Measurements from ENCODE around the gene DDX54.

The DDX54 gene

GRCh38 chr12:113152196-113152834 lies 33.0 kb downstream of the DDX54 start:
- no peak for DNase-seq (ENCODE audit: extremely low read depth, low read depth)

DNA sequence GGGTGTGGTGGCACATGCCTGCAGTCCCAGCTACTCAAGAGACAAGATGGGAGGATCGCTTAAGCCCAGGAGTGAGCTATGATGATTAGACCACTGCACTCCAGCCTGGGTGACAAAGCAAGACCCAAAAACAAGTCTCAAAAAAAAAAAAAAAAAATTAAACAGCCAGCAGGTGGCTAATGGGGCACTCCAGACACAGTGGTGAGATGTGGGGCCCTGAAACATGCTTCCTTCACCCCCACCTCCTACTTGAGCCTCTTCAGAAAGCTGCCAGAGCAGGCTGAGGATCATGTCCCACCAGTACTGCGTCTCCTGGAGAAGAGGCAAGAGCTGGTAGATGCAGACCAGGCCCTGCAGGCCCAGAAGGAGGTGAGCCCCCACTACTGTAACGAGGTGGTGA lies 33.6 kb downstream of the DDX54 start:
- DNase-seq (ENCODE audit: extremely low read depth, low read depth) = no peak

More at GRCh38 chr12:113152196-113152834, 33.0 kb downstream of the DDX54 start:
- no peak for TF ChIP-seq CTCF (IDR thresholded peaks at IDR 0.05; ENCODE audit: low read depth, low read length)

DNA sequence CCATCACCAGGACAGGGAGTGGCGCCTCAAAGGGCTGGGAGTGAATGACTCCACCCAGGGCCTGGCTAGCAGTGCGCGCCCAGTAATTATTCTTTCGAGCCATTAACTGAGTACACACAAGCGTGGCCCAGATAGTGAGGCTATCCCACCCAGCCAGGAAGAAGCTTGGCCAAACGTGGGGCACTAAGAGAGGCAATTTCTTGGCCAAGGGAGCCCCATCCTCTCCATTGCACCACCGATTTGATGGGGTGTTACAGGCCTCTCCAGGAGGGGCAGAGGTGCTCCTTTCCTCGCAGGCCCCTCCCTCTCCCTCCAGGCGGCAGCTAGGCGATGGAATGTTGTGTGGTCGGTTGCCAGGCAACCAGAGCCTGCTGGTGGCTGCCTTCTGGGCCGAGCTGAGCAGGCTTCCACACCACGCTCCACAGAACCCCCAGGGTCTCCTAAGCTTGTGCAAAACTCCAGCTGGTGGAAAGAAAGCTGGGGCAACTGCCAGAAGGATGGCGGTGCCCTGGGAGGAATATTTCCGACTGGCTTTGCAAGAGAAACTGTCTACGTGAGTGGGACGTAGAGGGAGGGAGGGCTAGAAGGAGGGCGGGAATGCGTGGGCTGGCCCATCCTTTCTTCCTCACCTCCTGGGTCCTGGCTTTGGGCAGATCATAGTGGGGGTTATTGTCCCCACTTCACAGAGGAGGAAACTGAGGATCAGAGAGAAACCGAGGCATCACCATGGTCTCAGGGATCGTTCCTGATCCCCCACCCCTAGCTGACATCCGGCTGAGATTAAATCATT lies 35.7 kb downstream of the DDX54 start, which contains the start of gene CFAP73:
Gene CFAP73 (plus strand): TSS at position 364 of the 790 bp plus-strand sequence. CDS start 134 bp downstream, at position 498.
- DNase-seq (ENCODE audit: extremely low read depth, low read depth) = peak; percentile 42
- no peak; the same call in 1 of the 2 replicates for TF ChIP-seq CTCF (IDR thresholded peaks at IDR 0.05; ENCODE audit: low read depth, low read length)

More for the DNA sequence above, 33.6 kb downstream of the DDX54 start:
- no peak for TF ChIP-seq CTCF (IDR thresholded peaks at IDR 0.05; ENCODE audit: low read depth, low read length)

GRCh38 chr12:113146999-113147398 lies 38.3 kb downstream of the DDX54 start:
- TF ChIP-seq CTCF (IDR thresholded peaks at IDR 0.05; ENCODE audit: low read depth, low read length) = no peak
- DNase-seq (ENCODE audit: extremely low read depth, low read depth) = no peak

DNA sequence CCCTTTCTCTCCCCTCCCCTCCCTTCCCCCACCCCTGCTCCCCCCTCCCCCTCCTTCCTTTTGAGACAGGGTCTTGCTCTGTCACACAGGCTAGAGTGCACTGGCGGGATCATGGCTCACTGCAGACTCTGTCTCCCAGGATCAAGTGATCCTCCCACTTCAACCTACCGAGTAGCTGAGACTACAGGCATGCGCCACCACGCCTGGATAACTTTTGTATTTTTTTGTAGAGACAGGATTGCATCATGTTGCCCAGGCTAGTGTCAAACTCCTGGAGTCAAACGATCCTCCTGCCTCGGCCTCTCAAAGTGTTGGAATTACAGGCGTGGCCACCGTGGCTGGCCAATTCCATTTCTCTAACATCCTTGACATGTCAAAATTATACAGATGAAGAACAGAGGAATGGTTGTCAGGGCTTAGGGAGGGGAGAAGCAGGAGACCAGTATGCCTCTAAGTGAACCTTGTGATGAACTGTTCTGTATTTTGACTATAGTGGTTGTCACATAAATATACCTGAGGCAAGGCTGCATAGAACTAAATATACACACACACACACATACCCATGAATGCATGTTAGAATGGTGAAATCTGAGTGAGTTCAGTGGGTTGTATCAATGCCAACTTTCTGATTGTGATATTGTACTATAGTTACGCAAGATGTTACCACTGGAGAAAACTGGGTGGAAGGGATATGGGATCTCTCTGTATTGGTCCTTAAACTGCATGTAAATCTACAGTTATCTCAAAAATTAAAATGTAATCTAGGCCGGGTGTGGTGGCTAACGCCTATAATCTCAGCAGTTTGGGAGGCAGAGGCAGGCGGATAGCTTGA lies 39.3 kb downstream of the DDX54 start:
- no peak for DNase-seq (ENCODE audit: extremely low read depth, low read depth)
- TF ChIP-seq CTCF (IDR thresholded peaks at IDR 0.05; ENCODE audit: low read depth, low read length) = no peak

DNA sequence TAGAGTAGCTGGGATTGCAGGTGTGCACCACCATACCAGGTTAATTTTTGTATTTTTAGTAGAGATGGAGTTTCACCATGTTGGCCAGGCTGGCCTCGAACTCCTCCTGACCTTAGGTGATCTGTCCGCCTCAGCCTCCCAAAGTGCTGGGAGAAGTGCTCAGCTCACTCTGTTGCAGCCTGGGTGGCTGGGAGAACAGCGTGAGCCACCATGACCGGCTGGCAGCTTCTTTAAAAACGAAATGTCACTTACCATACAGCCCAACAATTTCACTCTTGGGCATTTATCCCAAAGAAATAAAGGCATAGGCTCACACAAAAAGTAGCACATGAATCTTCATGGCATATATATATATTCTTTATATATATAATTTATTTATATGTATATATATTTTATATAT lies 40.5 kb downstream of the DDX54 start:
- DNase-seq (ENCODE audit: extremely low read depth, low read depth) = no peak
- TF ChIP-seq CTCF (IDR thresholded peaks at IDR 0.05; ENCODE audit: low read depth, low read length) = no peak

All from AG09319 (cell line).